Endothelial cell (in vitro differentiated cells): ENCODE measurements around the gene CORO2B. TPM values are rescaled to one million over a fixed set of nuclear protein-coding genes. Genes with fewer than 3 reads are reported as not detected.

ENCODE experiments used
- DNase-seq: peaks from one replicate; pipeline ENCODE4 v3.0.0; 2021; ENCODE audit warnings: low spot score
- H3K27ac Mint-ChIP-seq: one replicate; pipeline ENCODE4 v1.8.0; 2021; ENCODE audit warnings: mixed read lengths, inconsistent platforms; ENCODE audit not compliant: unreplicated experiment
- H3K27me3 Mint-ChIP-seq: one replicate; pipeline ENCODE4 v1.8.0; 2021; ENCODE audit warnings: mild to moderate bottlenecking, moderate library complexity, mixed read lengths, inconsistent platforms; ENCODE audit not compliant: unreplicated experiment
- H3K36me3 Mint-ChIP-seq: one replicate; pipeline ENCODE4 v1.8.0; 2021; ENCODE audit warnings: mild to moderate bottlenecking, low read depth, mixed read lengths, inconsistent platforms; ENCODE audit not compliant: unreplicated experiment
- H3K4me1 Mint-ChIP-seq: one replicate; pipeline ENCODE4 v1.8.0; 2021; ENCODE audit warnings: mild to moderate bottlenecking, mixed read lengths, inconsistent platforms; ENCODE audit not compliant: unreplicated experiment
- H3K4me3 Mint-ChIP-seq: one replicate; pipeline ENCODE4 v1.8.0; 2021; ENCODE audit warnings: mild to moderate bottlenecking, mixed read lengths, inconsistent platforms; ENCODE audit not compliant: unreplicated experiment
- H3K9me3 Mint-ChIP-seq: one replicate; pipeline ENCODE4 v1.8.0; 2021; ENCODE audit warnings: mixed read lengths, inconsistent platforms; ENCODE audit not compliant: unreplicated experiment
- total RNA-seq: library from RNA; stranded (reverse); fragmentation: NEBNext Ultra II Directional; extraction: Animal tissue kit (Norgen Biotek cat#: 25700); gene quantifications from one replicate; pipeline ENCODE4 v1.2.1, GENCODE V29; 2021; ENCODE audit not compliant: unreplicated experiment
- TF ChIP-seq, protein P1 (sequence below): fragments of 200-600 bp; sonication (generic); IDR thresholded peaks from one replicate; pipeline ENCODE4 v1.5.0; 2021; ENCODE audit warnings: antibody characterized with exemption; ENCODE audit not compliant: unreplicated experiment

Gene CORO2B
- total RNA-seq, 1 donor from 2014 or later, result 71.7 TPM

DNA sequence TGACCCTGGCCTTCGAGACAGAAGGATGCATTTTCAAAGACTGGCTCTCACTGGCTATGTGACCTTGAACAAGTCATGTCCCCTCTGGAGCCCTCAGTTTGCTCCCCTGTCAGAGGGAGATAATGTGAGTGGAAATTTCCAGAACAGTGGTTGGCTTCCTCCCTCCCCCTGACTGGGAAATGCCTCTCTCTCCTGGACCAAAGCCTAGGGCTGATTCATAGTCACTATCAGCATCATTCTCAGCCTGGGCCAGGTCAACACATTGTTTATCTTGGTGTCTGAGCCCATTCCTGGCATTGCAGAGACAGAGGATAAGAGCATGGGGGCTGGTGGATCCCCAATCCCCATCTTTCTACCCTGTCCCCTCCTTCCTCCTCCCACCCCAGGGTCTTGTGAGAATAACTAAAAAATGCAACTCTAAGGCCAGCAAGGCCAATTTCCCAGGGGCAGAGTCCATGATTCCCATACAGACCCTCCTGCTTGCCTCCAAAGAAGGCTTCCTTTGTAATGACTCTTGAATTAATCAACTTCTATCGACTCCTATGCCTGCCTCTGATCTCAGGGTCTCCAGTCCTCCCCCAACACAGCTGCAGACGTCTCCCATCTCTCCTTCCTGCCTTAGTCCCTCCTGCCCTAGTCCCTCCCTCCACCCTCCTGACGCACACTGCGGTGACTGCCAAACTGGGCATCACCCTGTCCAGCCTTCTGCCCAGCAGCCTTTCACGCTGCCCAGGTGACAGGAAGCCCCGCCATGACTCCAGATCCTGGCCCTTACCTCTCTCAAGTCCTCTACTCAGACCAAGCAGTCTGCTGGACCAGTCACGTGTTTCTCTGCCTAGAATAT, 35.4 kb upstream of the CORO2B start:
- Mint-ChIP-seq H3K27me3 (peaks cover 4% of the 10 kb centered on the region), H3K4me3 (no peak overlapping the region), H3K27ac (no peak overlapping the region), H3K36me3 (no peaks in the 10 kb centered on the region), H3K9me3 (no peaks in the 10 kb centered on the region), H3K4me1 (no peaks in the 10 kb centered on the region)
- DNase-seq, result no peak
- TF ChIP-seq, protein P1, sequence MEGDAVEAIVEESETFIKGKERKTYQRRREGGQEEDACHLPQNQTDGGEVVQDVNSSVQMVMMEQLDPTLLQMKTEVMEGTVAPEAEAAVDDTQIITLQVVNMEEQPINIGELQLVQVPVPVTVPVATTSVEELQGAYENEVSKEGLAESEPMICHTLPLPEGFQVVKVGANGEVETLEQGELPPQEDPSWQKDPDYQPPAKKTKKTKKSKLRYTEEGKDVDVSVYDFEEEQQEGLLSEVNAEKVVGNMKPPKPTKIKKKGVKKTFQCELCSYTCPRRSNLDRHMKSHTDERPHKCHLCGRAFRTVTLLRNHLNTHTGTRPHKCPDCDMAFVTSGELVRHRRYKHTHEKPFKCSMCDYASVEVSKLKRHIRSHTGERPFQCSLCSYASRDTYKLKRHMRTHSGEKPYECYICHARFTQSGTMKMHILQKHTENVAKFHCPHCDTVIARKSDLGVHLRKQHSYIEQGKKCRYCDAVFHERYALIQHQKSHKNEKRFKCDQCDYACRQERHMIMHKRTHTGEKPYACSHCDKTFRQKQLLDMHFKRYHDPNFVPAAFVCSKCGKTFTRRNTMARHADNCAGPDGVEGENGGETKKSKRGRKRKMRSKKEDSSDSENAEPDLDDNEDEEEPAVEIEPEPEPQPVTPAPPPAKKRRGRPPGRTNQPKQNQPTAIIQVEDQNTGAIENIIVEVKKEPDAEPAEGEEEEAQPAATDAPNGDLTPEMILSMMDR, result no peak

DNA sequence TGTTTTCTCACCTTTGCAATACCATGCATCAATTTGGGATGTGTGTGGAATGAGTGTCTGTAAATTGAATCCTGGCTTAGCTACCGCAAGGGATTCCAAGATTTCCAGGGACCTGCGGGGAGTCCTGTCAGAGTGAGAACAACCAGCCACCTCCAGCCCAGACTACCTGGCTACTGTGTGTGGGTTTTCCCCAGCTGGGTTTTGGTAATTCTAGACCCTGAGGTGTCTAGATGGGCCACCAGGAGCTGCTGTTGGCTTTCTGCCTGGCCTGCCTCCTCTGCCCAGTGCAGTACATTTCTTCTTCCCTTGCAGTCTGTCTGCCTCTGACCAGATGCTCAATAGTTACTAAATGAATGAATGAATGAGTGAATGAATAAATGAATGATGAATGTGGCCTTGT, 32.5 kb upstream of the CORO2B start:
- no peak for DNase-seq
- no peak overlapping the region for H3K27ac Mint-ChIP-seq
- TF ChIP-seq, protein P1, result no peak
- peaks cover 8% of the 10 kb centered on the region for H3K27me3 Mint-ChIP-seq
- H3K4me1 Mint-ChIP-seq, result no peaks in the 10 kb centered on the region
- H3K4me3 Mint-ChIP-seq, result no peak overlapping the region
- H3K36me3 Mint-ChIP-seq, result no peaks in the 10 kb centered on the region
- no peaks in the 10 kb centered on the region for H3K9me3 Mint-ChIP-seq

DNA sequence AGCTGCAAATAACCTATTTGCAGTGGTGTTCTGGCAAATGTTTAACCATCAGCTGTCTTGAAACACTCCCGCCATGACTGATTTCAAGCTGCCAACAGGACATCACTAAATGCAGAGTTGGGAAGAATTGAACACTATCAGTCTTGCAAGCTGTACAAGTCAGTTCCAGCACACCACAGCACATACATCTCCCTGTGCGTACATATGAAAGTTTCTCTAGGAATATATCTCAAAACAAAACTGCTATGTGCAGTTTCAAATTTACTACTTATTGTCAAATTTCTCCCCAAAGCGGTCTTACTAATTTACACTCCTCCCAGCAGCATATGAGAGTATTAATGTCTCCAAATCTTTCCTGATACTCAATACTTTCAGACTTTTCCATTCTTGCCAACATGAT, 30.4 kb upstream of the CORO2B start:
- Mint-ChIP-seq H3K4me3 (no peak overlapping the region), H3K9me3 (no peaks in the 10 kb centered on the region), H3K36me3 (no peaks in the 10 kb centered on the region), H3K27me3 (peaks cover 8% of the 10 kb centered on the region), H3K4me1 (peaks cover 9% of the 10 kb centered on the region), H3K27ac (no peak overlapping the region)
- TF ChIP-seq, protein P1, result no peak
- no peak for DNase-seq

DNA sequence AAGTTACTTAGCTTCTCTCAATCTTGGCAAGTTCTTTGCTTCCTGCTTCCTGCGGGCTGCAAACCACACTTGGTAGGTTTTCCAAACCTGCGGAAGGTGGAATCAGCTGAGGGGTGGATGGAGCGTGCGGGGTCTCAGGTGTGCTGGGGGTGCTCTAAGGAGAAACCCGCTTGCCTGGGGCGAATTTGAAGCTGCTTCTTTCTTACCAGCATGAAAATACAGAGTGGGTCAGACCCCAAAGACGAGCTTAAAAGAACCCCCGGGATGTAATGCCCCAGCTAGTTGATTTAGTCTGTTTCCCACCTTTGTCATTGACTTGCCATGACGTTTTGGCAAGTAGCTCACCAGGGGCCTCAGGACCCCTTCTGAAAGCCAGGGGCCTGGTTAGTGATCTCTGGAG, 28.8 kb upstream of the CORO2B start:
- TF ChIP-seq, protein P1, result no peak
- no peaks in the 10 kb centered on the region for H3K9me3 Mint-ChIP-seq
- peaks cover 16% of the 10 kb centered on the region for H3K4me1 Mint-ChIP-seq
- no peak overlapping the region for H3K27ac Mint-ChIP-seq
- peaks cover 4% of the 10 kb centered on the region for H3K27me3 Mint-ChIP-seq
- no peak for DNase-seq
- no peak overlapping the region for H3K4me3 Mint-ChIP-seq
- no peaks in the 10 kb centered on the region for H3K36me3 Mint-ChIP-seq
